ENCODE measurements around the gene ROPN1.
A peak's percentile ranks its signal among the peaks of the same experiment; 100 is the strongest.
"Not testable (repeated sequence)": the region's sequence is repeated elsewhere in the genome, so short reads cannot be mapped to it uniquely, and the experiment has no call there.

ROPN1 gene

GRCh38 chr3:123991730-123992588, at the start of gene ROPN1:
ROPN1 (minus strand) TSS chr3:123992124; CDS start chr3:123980481, 11,643 bp downstream.
- not testable (repeated sequence) for DNase-seq (ENCODE audit: low spot score)

GRCh38 chr3:124041553-124041952, 49.6 kb upstream of the ROPN1 start:
- no peak for DNase-seq (ENCODE audit: low spot score)

- DNase-seq (ENCODE audit: low spot score) = no peak
Measured at GRCh38 chr3:124037326-124037725, 45.4 kb upstream of the ROPN1 start.

- not testable (repeated sequence) for DNase-seq (ENCODE audit: low spot score)
Measured at GRCh38 chr3:124036214-124036613, 44.3 kb upstream of the ROPN1 start.

- no peak for DNase-seq (ENCODE audit: low spot score)
Measured at GRCh38 chr3:124035463-124036121, 43.7 kb upstream of the ROPN1 start.

- no peak for DNase-seq (ENCODE audit: low spot score)
Measured at GRCh38 chr3:124034844-124035152, 42.9 kb upstream of the ROPN1 start.

- no peak for DNase-seq (ENCODE audit: low spot score)
Measured at GRCh38 chr3:124034016-124034843, 42.3 kb upstream of the ROPN1 start.

GRCh38 chr3:124033360-124034015, 41.6 kb upstream of the ROPN1 start, which contains the start of gene KALRN:
KALRN (plus strand) TSS chr3:124033369.
- DNase-seq (ENCODE audit: low spot score) = no peak

GRCh38 chr3:124032881-124033359, 41.0 kb upstream of the ROPN1 start:
- peak; percentile 77 for DNase-seq (ENCODE audit: low spot score)

GRCh38 chr3:124032311-124032880, 40.5 kb upstream of the ROPN1 start:
- DNase-seq (ENCODE audit: low spot score) = peak; percentile 70

GRCh38 chr3:124026516-124026915, 34.6 kb upstream of the ROPN1 start:
- no peak for DNase-seq (ENCODE audit: low spot score)

- DNase-seq (ENCODE audit: low spot score) = not testable (repeated sequence)
Measured at GRCh38 chr3:124023531-124023930, 31.6 kb upstream of the ROPN1 start.

GRCh38 chr3:124019291-124019690, 27.4 kb upstream of the ROPN1 start:
- no peak for DNase-seq (ENCODE audit: low spot score)

- not testable (repeated sequence) for DNase-seq (ENCODE audit: low spot score)
Measured at GRCh38 chr3:124017502-124017901, 25.6 kb upstream of the ROPN1 start.

GRCh38 chr3:124016483-124016882, 24.6 kb upstream of the ROPN1 start:
- DNase-seq (ENCODE audit: low spot score) = peak; percentile 39

GRCh38 chr3:124014366-124014942, 22.5 kb upstream of the ROPN1 start:
- no peak for DNase-seq (ENCODE audit: low spot score)

- not testable (repeated sequence) for DNase-seq (ENCODE audit: low spot score)
Measured at GRCh38 chr3:124008321-124008720, 16.4 kb upstream of the ROPN1 start.

- DNase-seq (ENCODE audit: low spot score) = no peak
Measured at GRCh38 chr3:124007186-124007585, 15.3 kb upstream of the ROPN1 start.

- not testable (repeated sequence) for DNase-seq (ENCODE audit: low spot score)
Measured at GRCh38 chr3:124002405-124003079, 10.6 kb upstream of the ROPN1 start.

- not testable (repeated sequence) for DNase-seq (ENCODE audit: low spot score)
Measured at GRCh38 chr3:124001366-124001765, 9.4 kb upstream of the ROPN1 start.
